GM19452 (cell line): ENCODE measurements around the gene HEBP2.

Experiments used
- ATAC-seq: cut with Tn5 transposase; IDR thresholded peaks from one replicate; pipeline ENCODE4 v1.9.1; 2021; ENCODE audit not compliant: unreplicated experiment

HEBP2 gene

GRCh38 chr6:138451043-138451442, 47.0 kb downstream of the HEBP2 start:
- no peak for ATAC-seq

- no peak for ATAC-seq
These were observed 51.1 kb downstream of the HEBP2 start for GRCh38 chr6:138454981-138455706.

- ATAC-seq, result peak; percentile 98
These were observed 51.9 kb downstream of the HEBP2 start for GRCh38 chr6:138455746-138456400.

- no peak for ATAC-seq
These were observed 52.4 kb downstream of the HEBP2 start for GRCh38 chr6:138456401-138456790.

GRCh38 chr6:138461647-138462046, 57.6 kb downstream of the HEBP2 start:
- no peak for ATAC-seq

GRCh38 chr6:138464085-138464484, 60.1 kb downstream of the HEBP2 start:
- no peak for ATAC-seq

GRCh38 chr6:138465007-138465645, 61.1 kb downstream of the HEBP2 start:
- no peak for ATAC-seq

- ATAC-seq, result no peak
These were observed 63.9 kb downstream of the HEBP2 start for GRCh38 chr6:138467901-138468300.

- ATAC-seq, result no peak
These were observed 64.4 kb downstream of the HEBP2 start for GRCh38 chr6:138468320-138469015.
